GM21381 (cell line): Measurements from ENCODE around the gene PLEKHH2.

Source experiments
- ATAC-seq: cut with Tn5 transposase; IDR thresholded peaks from one replicate; pipeline ENCODE4 v1.9.1; 2021; ENCODE audit warnings: mild to moderate bottlenecking, moderate library complexity; ENCODE audit not compliant: unreplicated experiment

Gene PLEKHH2

GRCh38 chr2:43754180-43754579, 117.1 kb downstream of the PLEKHH2 start:
- ATAC-seq, result no peak

GRCh38 chr2:43758739-43759138, 121.7 kb downstream of the PLEKHH2 start:
- no peak for ATAC-seq

GRCh38 chr2:43759195-43759594, 122.1 kb downstream of the PLEKHH2 start:
- ATAC-seq, result no peak

- no peak for ATAC-seq
Measured at GRCh38 chr2:43762286-43762685, 125.2 kb downstream of the PLEKHH2 start.

- ATAC-seq, result no peak
Measured at GRCh38 chr2:43763091-43763490, 126.0 kb downstream of the PLEKHH2 start.

- ATAC-seq, result no peak
Measured at GRCh38 chr2:43764086-43764705, 127.1 kb downstream of the PLEKHH2 start.

- ATAC-seq, result no peak
Measured at GRCh38 chr2:43766006-43766405, 128.9 kb downstream of the PLEKHH2 start.

- ATAC-seq, result peak; percentile 99
Measured at GRCh38 chr2:43773876-43774613, 137.0 kb downstream of the PLEKHH2 start, which contains the start of gene DYNC2LI1. TSS of gene DYNC2LI1 (plus strand) at chr2:43774039. CDS start at chr2:43774139, 100 bp downstream.

GRCh38 chr2:43774617-43775016, 137.6 kb downstream of the PLEKHH2 start:
- ATAC-seq, result no peak

GRCh38 chr2:43776324-43776723, 139.3 kb downstream of the PLEKHH2 start:
- ATAC-seq, result no peak

GRCh38 chr2:43777306-43777926, 140.4 kb downstream of the PLEKHH2 start:
- ATAC-seq, result no peak

- ATAC-seq, result no peak
Measured at GRCh38 chr2:43778233-43778632, 141.2 kb downstream of the PLEKHH2 start.

GRCh38 chr2:43787895-43788294, 150.8 kb downstream of the PLEKHH2 start:
- no peak for ATAC-seq

- no peak for ATAC-seq
Measured at GRCh38 chr2:43788646-43789045, 151.6 kb downstream of the PLEKHH2 start.

GRCh38 chr2:43790147-43790546, 153.1 kb downstream of the PLEKHH2 start:
- ATAC-seq, result no peak

- no peak for ATAC-seq
Measured at GRCh38 chr2:43791035-43791765, 154.1 kb downstream of the PLEKHH2 start.

- ATAC-seq, result no peak
Measured at GRCh38 chr2:43792653-43793052, 155.6 kb downstream of the PLEKHH2 start.

- ATAC-seq, result no peak
Measured at GRCh38 chr2:43794956-43795355, 157.9 kb downstream of the PLEKHH2 start.

GRCh38 chr2:43796206-43796605, 159.1 kb downstream of the PLEKHH2 start:
- no peak for ATAC-seq

GRCh38 chr2:43798300-43798699, 161.2 kb downstream of the PLEKHH2 start:
- no peak for ATAC-seq

- no peak for ATAC-seq
Measured at GRCh38 chr2:43800894-43801293, 163.8 kb downstream of the PLEKHH2 start.
